SK-N-MC (cell line): Measurements from ENCODE around the gene CSGALNACT2.

Source experiments
- DNase-seq: peaks from one replicate; pipeline ENCODE4 v3.0.0-alpha.2; 2011; ENCODE audit warnings: low read depth, low spot score
- H3K27ac ChIP-seq: fragments of 200-600 bp; sonication (generic); 2 replicates; pipeline ENCODE4 v1.5.1; 2016; ENCODE audit warnings: mixed run types
- H3K36me3 ChIP-seq: fragments of 200-600 bp; sonication (generic); 2 replicates; pipeline ENCODE4 v1.6.1; 2017; ENCODE audit warnings: antibody characterized with exemption, low read length, mixed read lengths; ENCODE audit not compliant: insufficient read depth
- H3K4me3 ChIP-seq: fragments of 200-600 bp; sonication (generic); 2 replicates; pipeline ENCODE4 v1.5.1; 2016
- H3K9ac ChIP-seq: fragments of 200-600 bp; sonication (generic); 2 replicates; pipeline ENCODE4 v1.8.0; 2017; ENCODE audit warnings: mixed run types, mixed read lengths; ENCODE audit not compliant: insufficient read length
- H3K9me3 ChIP-seq: fragments of 200-600 bp; sonication (generic); 2 replicates; pipeline ENCODE4 v1.6.1; 2017; ENCODE audit warnings: low read depth, mild to moderate bottlenecking, antibody characterized with exemption, low read length, moderate library complexity, mixed read lengths
- EZH2 ChIP-seq: fragments of 200-600 bp; sonication (generic); IDR thresholded peaks from one replicate; pipeline ENCODE4 v1.6.1; 2017; ENCODE audit warnings: antibody characterized with exemption
- FOXP2 ChIP-seq: optimal IDR thresholded peaks from 2 replicates; pipeline ENCODE3; 2011; ENCODE audit warnings: mild to moderate bottlenecking, moderate library complexity; ENCODE audit not compliant: insufficient read depth; ENCODE audit errors: extremely low read length, control extremely low read depth
- POLR2AphosphoS5 ChIP-seq: IDR thresholded peaks from 2 replicates; pipeline ENCODE4 v1.6.1; 2012; ENCODE audit warnings: mild to moderate bottlenecking, low read depth, low read length, borderline replicate concordance

CSGALNACT2 gene

DNA sequence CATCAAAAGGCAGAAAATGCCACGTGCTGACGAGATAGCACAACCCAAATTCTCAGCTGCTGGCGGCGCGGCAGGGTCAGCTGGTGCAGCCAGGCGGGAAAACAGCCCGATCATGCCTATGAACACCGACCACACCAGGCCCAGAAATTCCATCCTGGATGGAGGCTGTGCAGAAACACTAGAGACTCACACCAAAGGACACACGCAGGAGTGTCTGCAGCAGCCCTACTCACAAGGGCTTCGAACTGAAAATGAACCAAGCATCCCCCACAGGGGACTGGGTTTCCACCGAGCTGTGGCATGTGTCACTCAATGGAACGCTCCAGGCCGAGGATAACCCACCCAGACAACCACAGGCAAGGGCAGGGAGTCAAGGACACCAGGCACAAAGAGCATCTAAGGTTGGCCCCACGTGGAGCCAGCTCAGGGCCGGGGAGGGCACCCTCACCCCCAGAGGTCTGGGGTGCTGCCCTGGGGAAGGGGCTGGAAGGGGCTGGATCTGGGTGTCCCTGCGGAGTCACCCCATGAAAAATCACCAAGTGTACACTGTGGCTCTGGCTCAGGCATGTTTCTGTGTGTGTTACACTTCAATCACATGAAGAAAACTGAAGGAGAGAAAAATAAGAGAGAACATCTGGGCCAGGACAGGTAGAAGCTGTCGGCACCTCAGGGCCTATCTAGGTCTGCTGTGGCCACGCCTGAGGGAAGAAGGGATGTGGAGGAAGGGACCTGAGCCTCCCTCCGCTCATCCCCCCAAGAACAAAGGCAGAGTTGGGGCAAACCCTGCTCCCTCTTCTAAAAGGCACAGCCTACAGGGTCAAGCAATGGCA is 95.6 kb downstream of the CSGALNACT2 start:
- H3K9me3 ChIP-seq, result no peaks in the 10 kb centered on the region
- H3K36me3 ChIP-seq, result no peaks in the 10 kb centered on the region
- H3K27ac ChIP-seq, result no peak overlapping the region
- no peak overlapping the region for H3K9ac ChIP-seq
- DNase-seq, result no peak
- no peak overlapping the region for H3K4me3 ChIP-seq
- TF ChIP-seq FOXP2 (no peak), POLR2AphosphoS5 (no peak), EZH2 (no peak)

DNA sequence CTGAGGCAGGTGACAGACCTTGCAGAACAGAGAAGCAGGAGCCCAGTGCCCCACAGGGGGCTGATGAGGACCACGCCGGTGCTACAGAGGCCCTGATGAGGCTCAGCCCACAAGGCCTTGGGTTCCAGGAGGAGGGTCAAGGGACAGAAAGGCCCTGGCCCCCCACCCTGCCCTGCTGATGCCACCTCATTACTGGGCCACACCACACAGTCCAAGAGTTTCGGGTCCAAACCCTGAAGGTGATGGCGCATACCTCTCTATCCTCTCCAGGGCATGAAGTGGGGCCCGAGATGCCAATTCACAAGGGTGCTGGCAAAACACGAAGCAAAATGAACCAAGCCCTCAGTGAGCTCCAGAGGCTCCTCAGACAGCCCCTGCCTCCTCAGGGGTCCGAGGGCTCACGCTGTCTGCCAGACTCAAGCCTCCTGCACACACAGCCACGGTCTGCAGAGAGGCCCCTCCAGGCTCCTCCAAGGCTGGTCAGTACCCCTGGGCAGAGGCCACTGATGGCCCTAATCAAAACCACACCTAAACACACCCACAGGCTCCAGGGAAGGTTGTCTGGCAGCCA is 96.3 kb downstream of the CSGALNACT2 start:
- H3K9ac ChIP-seq, result no peak overlapping the region
- TF ChIP-seq FOXP2 (no peak), POLR2AphosphoS5 (no peak), EZH2 (no peak)
- DNase-seq, result no peak
- H3K4me3 ChIP-seq, result no peak overlapping the region
- no peaks in the 10 kb centered on the region for H3K36me3 ChIP-seq
- no peaks in the 10 kb centered on the region for H3K9me3 ChIP-seq
- no peak overlapping the region for H3K27ac ChIP-seq
